Spinal cord (tissue), 10 donors: ENCODE results near the gene PRDM5. TPM values are rescaled to one million over a fixed set of nuclear protein-coding genes. Genes with fewer than 3 reads are reported as not detected.
A peak's percentile ranks its signal among the peaks of the same experiment; 100 is the strongest.

Experiments
- DNase-seq, 6 donors: peaks; one replicate each; pipeline versions ENCODE4 v3.0.0 to v3.0.0-alpha.2; 2013 to 2015; ENCODE audit warnings: low spot score in 6 of 6, low read depth in 4 of 6
- H3K27ac ChIP-seq: one replicate; pipeline ENCODE4 v1.5.1; 2013; ENCODE audit warnings: low read depth, low read length, control low read depth
- H3K27me3 ChIP-seq: one replicate; pipeline ENCODE4 v1.6.1; 2013; ENCODE audit warnings: low read length; ENCODE audit not compliant: control insufficient read depth, insufficient read depth
- H3K36me3 ChIP-seq: one replicate; pipeline ENCODE4 v1.6.1; 2013; ENCODE audit warnings: low read length; ENCODE audit not compliant: control insufficient read depth, insufficient read depth
- H3K4me1 ChIP-seq: one replicate; pipeline ENCODE4 v1.6.1; 2013; ENCODE audit warnings: low read length; ENCODE audit not compliant: control insufficient read depth, insufficient read depth
- H3K4me3 ChIP-seq: one replicate; pipeline ENCODE4 v1.5.1; 2013; ENCODE audit warnings: low read depth, low read length, control low read depth
- H3K9me3 ChIP-seq: one replicate; pipeline ENCODE4 v1.6.1; 2013; ENCODE audit warnings: low read length; ENCODE audit not compliant: control insufficient read depth, insufficient read depth
- WGBS: methylation state at CpG from one replicate; pipeline ENCODE4 v1.1.5; 2013; ENCODE audit warnings: missing lambda C conversion rate; ENCODE audit not compliant: insufficient coverage; 5-methylcytosine and 5-hydroxymethylcytosine counted together
- polyA plus RNA-seq, 2 donors: library from polyadenylated mRNA; unstranded; fragments of 120-200 nt; gene quantifications; one replicate each; pipeline ENCODE4 v1.2.1, GENCODE V29; 2013; ENCODE audit not compliant: insufficient read length in 2 of 2
- total RNA-seq, 2 donors: library from RNA; depleted of rRNA in 1 of 2; stranded (reverse); fragments of 120-200 nt in 1 of 2; fragments of >200 nt in 1 of 2; gene quantifications; one replicate each; pipeline versions ENCODE4 v1.2.3 to v1.2.4, GENCODE V29; 2013 to 2014
- donor health status: healthy.

PRDM5 gene
- total and polyA plus RNA-seq, 4 donors, result 10.5 to 57.1 (median 33.7) TPM

DNA sequence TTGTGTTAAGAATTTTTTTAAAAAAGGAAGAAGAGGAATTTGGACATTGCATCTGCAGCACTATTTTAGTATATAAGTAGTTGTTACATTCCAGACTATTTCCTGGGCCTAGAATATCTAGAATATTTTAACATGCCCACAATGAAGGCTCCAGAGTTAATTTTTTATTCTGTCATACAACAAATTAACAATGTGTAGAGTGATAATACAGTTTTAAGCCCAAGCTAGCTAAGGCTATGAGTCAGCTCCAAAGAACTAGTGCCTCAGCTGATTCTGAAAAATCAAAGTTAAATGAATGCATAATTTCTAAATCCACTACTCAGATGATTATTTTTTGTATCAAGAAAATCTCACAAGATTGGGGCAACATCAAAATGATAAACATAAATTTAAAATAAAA is 231.4 kb downstream of the PRDM5 start:
- no peak overlapping the region for H3K4me3 ChIP-seq
- no peaks in the 10 kb centered on the region for H3K4me1 ChIP-seq
- H3K36me3 ChIP-seq, result no peaks in the 10 kb centered on the region
- no peaks in the 10 kb centered on the region for H3K9me3 ChIP-seq
- no peak for DNase-seq
- no peaks in the 10 kb centered on the region for H3K27me3 ChIP-seq
- no peak overlapping the region for H3K27ac ChIP-seq

DNA sequence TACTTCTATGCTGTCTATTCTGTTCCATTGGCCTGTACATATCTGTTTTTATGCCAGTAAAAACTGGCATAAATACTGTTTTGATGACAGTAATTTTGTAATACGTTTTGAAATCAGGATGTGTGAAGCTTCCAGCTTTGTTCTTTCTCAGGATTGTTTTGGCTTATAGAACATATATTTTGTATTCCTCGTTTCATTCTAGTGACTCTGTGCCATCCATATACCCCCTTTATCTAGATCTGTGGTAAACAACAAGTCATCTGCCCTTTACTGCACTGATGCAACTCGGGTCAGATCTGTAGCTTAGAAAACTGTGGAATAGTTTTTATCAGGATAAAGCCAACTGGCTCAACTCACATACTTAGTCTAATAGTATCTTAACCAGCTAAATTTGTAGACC is 233.7 kb downstream of the PRDM5 start:
- H3K27me3 ChIP-seq, result no peaks in the 10 kb centered on the region
- WGBS, result no CpG with 5 or more reads among the region's 3 CpGs
- DNase-seq, result no peak

DNA sequence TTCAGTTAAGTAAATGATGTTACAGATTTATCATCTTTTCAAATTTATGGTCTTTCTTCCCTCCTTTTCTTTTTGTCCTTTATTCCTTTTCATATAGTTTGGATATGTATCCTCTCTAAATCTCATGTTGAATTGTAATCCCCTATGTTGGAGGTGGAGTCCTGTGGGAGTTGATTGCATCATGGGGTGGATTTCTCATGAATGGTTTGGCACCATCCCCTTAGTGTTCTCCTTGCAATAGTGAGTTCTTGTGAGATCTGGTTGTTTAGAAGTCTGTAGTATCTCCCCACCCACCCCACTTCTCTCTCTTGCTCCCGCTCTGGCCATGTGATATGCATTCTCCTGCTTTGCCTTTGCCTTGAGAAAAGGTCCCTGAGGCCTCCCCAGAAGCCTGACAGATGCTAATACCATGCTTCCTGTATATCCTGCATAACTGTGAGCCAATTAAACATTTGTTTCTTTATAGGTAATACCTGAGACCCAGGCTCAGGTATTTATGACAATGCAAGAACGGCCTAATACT is 236.7 kb downstream of the PRDM5 start:
- H3K36me3 ChIP-seq, result no peaks in the 10 kb centered on the region
- no peaks in the 10 kb centered on the region for H3K9me3 ChIP-seq
- 80% methylated on average over 1 of the region's 2 CpGs for WGBS
- no peaks in the 10 kb centered on the region for H3K27me3 ChIP-seq
- DNase-seq, result no peak
- no peak overlapping the region for H3K4me3 ChIP-seq
- H3K4me1 ChIP-seq, result no peaks in the 10 kb centered on the region
- H3K27ac ChIP-seq, result no peak overlapping the region

More for the DNA sequence above, 233.7 kb downstream of the PRDM5 start:
- H3K4me3 ChIP-seq, result no peak overlapping the region
- H3K27ac ChIP-seq, result no peak overlapping the region
- no peaks in the 10 kb centered on the region for H3K36me3 ChIP-seq
- no peaks in the 10 kb centered on the region for H3K9me3 ChIP-seq
- H3K4me1 ChIP-seq, result no peaks in the 10 kb centered on the region

DNA sequence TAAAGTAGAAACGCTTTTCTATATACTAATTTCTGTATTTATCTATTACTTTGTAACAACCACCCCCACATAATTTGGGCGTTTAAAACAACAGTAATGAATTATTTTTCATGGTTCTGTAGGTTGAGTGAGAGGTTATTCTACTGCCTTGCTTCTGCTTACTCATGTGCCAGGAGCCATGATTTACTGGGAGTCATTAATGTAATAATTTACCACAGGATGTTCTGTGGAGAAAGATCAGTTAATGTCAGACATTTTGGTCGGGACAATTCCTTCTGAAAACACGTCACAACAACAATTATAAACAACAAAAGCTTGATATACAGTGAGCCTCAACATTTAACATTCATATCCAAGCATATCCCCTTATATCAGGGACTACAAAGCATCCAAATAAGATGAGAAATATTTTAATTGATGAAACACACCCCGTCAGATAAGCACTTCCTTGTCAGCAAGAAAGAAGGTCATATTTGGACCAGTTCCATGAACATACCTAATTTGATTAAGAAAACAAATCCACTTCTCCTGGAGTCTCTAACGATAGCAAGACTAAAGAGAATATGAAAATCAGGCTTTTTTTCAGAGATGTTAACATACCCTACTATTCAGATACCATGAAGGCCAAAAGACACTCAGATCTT is 238.5 kb downstream of the PRDM5 start:
- Histone ChIP-seq H3K4me3 (no peak overlapping the region), H3K27ac (no peak overlapping the region), H3K36me3 (no peaks in the 10 kb centered on the region), H3K4me1 (no peaks in the 10 kb centered on the region), H3K27me3 (no peaks in the 10 kb centered on the region), H3K9me3 (no peaks in the 10 kb centered on the region)
- peak in 1 of 6 donors; percentile 9 for DNase-seq
- 83% methylated on average over 1 of the region's 6 CpGs for WGBS

DNA sequence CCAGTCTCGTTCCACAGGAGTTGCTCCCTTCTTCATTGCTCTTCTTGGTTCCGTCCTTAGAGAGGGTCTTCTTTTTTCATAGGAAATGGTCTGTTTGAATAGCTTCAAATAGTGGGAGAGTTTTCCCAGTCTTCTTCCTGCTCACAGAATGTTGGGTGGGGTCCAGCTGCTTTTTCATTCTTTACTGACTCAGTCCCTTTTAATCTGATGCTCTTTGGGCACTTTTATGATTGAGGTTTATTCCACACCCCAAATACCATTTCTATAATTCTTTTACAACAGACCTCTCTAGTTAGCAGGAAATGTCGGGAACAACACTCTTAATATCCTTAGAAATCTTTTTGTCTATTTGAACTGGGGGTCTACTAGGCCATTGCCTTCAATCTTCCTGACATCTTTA is 239.5 kb downstream of the PRDM5 start:
- Histone ChIP-seq H3K27me3 (no peaks in the 10 kb centered on the region), H3K27ac (no peak overlapping the region), H3K4me3 (no peak overlapping the region), H3K4me1 (no peaks in the 10 kb centered on the region), H3K36me3 (no peaks in the 10 kb centered on the region), H3K9me3 (no peaks in the 10 kb centered on the region)
- WGBS, result 100% methylated on average over 1 of the region's 3 CpGs
- DNase-seq, result no peak

DNA sequence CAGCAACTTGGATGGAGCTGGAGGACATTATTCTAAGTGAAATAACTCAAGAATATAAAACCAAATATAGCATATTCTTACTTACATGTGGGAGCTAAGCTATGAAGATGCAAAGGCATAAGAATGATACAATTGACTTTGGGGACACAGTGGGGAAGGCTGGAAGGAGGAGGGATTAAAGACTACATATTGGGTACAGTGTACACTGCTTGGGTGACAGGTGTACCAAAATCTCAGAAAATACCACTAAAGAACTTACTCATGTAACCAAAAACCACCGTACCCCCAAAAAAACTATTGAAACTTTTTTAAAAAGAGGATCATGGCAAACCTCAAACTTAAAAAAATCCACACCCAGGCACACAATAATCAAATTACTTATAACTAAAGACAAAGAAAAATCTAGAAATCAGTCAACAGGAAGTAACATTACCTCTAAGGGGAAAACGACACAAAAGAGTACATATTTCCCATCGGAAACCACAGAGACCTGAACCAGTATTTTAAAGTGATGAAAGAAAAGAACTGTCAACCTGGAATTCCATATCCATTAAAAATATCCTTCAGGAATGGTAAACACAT is 241.8 kb downstream of the PRDM5 start:
- no peaks in the 10 kb centered on the region for H3K4me1 ChIP-seq
- DNase-seq, result no peak
- H3K36me3 ChIP-seq, result no peaks in the 10 kb centered on the region
- no peak overlapping the region for H3K4me3 ChIP-seq
- H3K9me3 ChIP-seq, result no peaks in the 10 kb centered on the region
- no CpG with 5 or more reads among the region's 3 CpGs for WGBS
- H3K27me3 ChIP-seq, result no peaks in the 10 kb centered on the region
- H3K27ac ChIP-seq, result no peak overlapping the region

DNA sequence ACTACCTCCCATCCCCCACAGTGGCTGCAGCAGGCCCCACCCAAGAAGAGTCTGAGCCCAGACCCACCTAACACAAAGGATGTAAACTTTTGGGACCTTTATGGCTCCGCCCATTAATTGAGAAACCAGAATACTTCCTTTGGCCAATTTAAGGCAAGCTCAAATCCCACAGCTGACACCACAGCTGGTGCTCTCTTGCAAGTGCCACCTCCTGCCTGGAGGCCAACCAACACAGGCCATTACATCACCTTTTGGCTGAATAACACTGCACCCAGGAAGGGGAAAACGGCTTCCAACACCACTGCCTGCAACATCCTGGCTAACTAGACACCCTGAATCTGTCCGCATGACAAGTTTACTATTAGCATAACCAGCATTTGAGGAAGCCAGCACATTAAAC is 248.8 kb downstream of the PRDM5 start:
- Histone ChIP-seq H3K27me3 (no peaks in the 10 kb centered on the region), H3K9me3 (peaks cover 5% of the 10 kb centered on the region), H3K36me3 (no peaks in the 10 kb centered on the region), H3K4me1 (no peaks in the 10 kb centered on the region), H3K4me3 (no peak overlapping the region), H3K27ac (no peak overlapping the region)
- no peak for DNase-seq
- 81% methylated on average over 3 of the region's 3 CpGs for WGBS

DNA sequence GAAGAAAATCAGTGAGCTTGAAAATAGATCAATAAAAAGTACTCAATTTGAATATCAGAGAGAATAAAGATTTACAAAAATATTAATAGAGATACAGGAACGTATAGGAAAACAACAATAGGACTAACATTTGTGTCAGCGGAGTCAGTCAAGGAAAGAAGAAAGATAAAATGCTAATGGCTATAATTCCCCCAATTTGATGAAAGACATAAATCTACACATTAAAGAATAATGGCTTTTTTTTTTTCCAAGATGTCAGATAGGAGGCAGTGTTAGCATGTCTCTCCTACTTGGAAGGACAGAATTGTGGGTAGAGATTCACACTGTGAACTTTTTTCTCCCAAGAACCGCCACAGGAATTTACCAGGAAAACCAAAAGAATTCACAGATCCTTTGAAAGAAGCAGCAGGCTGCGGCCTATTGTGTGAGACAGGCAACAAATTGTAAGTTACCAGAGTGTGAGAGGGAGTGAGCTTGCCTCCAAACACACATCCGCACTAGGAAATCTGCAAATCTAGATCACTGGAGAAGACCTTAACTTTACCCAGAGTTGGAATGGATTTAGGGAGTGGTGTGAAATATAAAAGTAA is 249.9 kb downstream of the PRDM5 start:
- Histone ChIP-seq H3K27me3 (no peaks in the 10 kb centered on the region), H3K27ac (no peak overlapping the region), H3K4me3 (no peak overlapping the region), H3K4me1 (no peaks in the 10 kb centered on the region), H3K36me3 (no peaks in the 10 kb centered on the region), H3K9me3 (peaks cover 5% of the 10 kb centered on the region)
- no peak for DNase-seq
- WGBS, result no CpG with 5 or more reads among the region's 5 CpGs

DNA sequence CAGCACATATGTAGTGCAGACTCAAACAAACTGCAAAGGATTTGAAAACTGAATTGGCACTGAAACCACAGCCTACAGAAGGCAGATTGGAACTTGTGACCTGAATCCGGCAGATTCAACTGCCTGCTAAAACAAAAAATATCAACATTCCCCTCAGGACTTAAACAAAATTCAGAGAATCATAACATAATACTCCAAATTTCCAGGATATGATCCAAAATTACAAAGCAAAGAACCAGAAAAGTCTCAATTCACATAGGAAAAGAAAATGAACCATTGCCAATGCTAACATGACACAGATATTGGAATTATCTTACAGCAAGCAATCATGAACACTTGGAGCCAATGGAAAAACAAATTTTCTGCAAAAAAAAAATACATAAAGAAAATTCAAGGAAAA is 250.4 kb downstream of the PRDM5 start:
- no peak overlapping the region for H3K27ac ChIP-seq
- H3K9me3 ChIP-seq, result peaks cover 5% of the 10 kb centered on the region
- 0% methylated on average over 1 of the region's 1 CpG for WGBS
- DNase-seq, result peak in 1 of 6 donors; percentile 40
- H3K27me3 ChIP-seq, result no peaks in the 10 kb centered on the region
- H3K4me3 ChIP-seq, result no peak overlapping the region
- no peaks in the 10 kb centered on the region for H3K4me1 ChIP-seq
- no peaks in the 10 kb centered on the region for H3K36me3 ChIP-seq

DNA sequence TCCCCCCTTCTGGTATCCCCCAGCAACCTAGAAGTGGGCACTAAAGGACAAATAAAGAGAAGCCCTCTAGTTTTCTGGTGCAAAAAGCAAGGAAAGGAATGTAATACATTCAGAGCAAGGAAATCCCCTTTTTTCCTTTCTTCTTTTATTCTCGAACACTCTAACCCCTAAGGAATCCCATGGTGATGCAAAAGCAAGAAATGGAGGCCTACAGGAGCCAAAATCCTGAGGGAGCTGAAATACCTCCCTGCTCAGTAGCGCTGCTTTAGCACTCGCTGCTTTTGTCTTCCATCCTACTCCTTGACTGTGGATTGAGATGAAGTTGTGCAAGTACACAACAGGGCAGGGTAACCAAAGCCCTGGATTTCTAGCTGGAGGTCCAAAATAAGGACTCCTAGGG is 251.0 kb downstream of the PRDM5 start:
- no peak for DNase-seq
- H3K27me3 ChIP-seq, result no peaks in the 10 kb centered on the region
- H3K36me3 ChIP-seq, result no peaks in the 10 kb centered on the region
- no CpG with 5 or more reads among the region's 3 CpGs for WGBS
- no peak overlapping the region for H3K4me3 ChIP-seq
- peaks cover 5% of the 10 kb centered on the region for H3K9me3 ChIP-seq
- H3K27ac ChIP-seq, result no peak overlapping the region
- no peaks in the 10 kb centered on the region for H3K4me1 ChIP-seq
